ENCODE measurements around the gene VCAN.
A peak's percentile ranks its signal among the peaks of the same experiment; 100 is the strongest.

DNA sequence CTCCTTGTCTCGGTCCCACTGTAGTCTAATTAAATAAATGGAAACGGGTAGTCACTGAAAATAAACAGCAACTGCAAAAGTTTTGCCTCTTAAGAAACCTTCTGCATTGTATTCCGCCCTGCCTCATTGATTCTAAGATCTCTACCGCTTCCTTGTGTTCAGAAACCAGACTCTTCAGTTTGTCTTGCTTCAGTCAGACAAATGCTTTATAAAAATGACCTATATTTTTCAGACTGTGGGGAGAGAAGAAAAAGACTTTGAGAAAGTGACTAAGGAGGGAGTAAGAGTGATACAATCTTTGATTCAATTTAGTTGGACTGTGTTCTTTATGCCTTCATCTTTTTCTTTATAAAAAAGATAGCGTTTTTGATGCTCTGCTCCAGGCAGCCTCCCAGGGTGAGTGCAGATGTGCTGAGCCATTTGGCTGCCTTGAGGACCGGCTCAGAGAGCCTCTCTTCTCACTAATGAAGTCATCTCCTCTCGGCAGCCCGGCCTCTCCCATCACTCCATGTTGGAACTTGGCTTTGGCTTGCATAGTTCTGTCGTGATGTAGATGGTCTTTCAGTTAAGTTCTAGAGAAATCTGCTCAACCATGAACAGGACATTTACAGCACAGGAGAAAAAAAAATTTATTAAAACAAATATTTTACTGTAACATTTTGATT, 4.0 kb upstream of the VCAN start:
- no peak for TF ChIP-seq POLR2AphosphoS5 (IDR thresholded peaks at IDR 0.05; ENCODE audit: low read depth)
- TF ChIP-seq, protein P1, sequence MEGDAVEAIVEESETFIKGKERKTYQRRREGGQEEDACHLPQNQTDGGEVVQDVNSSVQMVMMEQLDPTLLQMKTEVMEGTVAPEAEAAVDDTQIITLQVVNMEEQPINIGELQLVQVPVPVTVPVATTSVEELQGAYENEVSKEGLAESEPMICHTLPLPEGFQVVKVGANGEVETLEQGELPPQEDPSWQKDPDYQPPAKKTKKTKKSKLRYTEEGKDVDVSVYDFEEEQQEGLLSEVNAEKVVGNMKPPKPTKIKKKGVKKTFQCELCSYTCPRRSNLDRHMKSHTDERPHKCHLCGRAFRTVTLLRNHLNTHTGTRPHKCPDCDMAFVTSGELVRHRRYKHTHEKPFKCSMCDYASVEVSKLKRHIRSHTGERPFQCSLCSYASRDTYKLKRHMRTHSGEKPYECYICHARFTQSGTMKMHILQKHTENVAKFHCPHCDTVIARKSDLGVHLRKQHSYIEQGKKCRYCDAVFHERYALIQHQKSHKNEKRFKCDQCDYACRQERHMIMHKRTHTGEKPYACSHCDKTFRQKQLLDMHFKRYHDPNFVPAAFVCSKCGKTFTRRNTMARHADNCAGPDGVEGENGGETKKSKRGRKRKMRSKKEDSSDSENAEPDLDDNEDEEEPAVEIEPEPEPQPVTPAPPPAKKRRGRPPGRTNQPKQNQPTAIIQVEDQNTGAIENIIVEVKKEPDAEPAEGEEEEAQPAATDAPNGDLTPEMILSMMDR (conservative IDR thresholded peaks at IDR 0.05; ENCODE audit: low read depth in 2 of 2), result peak; percentile 33 to 47; a peak in 3 of 4 replicates
- no peak for TF ChIP-seq CREB1 (CRISPR knock-in tag; IDR thresholded peaks at IDR 0.05; ENCODE audit: low read depth)
- TF ChIP-seq EZH2 (IDR thresholded peaks at IDR 0.05; ENCODE audit: low read depth, unreplicated experiment), result no peak
- no peak for TF ChIP-seq EZH2phosphoT487 (IDR thresholded peaks at IDR 0.05; ENCODE audit: unreplicated experiment)
- TF ChIP-seq, protein P2, sequence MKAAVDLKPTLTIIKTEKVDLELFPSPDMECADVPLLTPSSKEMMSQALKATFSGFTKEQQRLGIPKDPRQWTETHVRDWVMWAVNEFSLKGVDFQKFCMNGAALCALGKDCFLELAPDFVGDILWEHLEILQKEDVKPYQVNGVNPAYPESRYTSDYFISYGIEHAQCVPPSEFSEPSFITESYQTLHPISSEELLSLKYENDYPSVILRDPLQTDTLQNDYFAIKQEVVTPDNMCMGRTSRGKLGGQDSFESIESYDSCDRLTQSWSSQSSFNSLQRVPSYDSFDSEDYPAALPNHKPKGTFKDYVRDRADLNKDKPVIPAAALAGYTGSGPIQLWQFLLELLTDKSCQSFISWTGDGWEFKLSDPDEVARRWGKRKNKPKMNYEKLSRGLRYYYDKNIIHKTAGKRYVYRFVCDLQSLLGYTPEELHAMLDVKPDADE (IDR thresholded peaks at IDR 0.05), result no peak

All from GM23338 (cell line).